Testis (tissue), 3 donors: ENCODE data around the gene SIPA1L3. TPM values are rescaled to one million over a fixed set of nuclear protein-coding genes. Genes with fewer than 3 reads are reported as not detected.

Experiments used
- DNase-seq: peaks from one replicate; pipeline ENCODE4 v3.0.0-alpha.2; 2019
- H3K27ac ChIP-seq, 2 donors: fragments of 200-600 bp; sonication (generic); one replicate each; pipeline ENCODE4 v1.5.1; 2019
- H3K27me3 ChIP-seq: fragments of 200-600 bp; sonication (generic); one replicate; pipeline ENCODE4 v1.5.1; 2019
- H3K36me3 ChIP-seq: fragments of 200-600 bp; sonication (generic); one replicate; pipeline ENCODE4 v1.5.1; 2017; ENCODE audit warnings: low read depth; ENCODE audit errors: missing control alignments
- H3K4me1 ChIP-seq: fragments of 200-600 bp; sonication (generic); one replicate; pipeline ENCODE4 v1.5.1; 2019
- H3K4me3 ChIP-seq, 2 donors: fragments of 200-600 bp; sonication (generic); one replicate each; pipeline ENCODE4 v1.5.1; 2017 to 2019
- H3K9me3 ChIP-seq: fragments of 200-600 bp; sonication (generic); one replicate; pipeline ENCODE4 v1.5.1; 2017
- POLR2A ChIP-seq: fragments of 450-650 bp; IDR thresholded peaks from one replicate; pipeline ENCODE4 v1.6.1; 2017; ENCODE audit warnings: antibody characterized with exemption, mild to moderate bottlenecking, moderate library complexity
- WGBS, 2 donors: methylation state at CpG; one replicate each; pipeline ENCODE4 v1.1.5; 2018; 5-methylcytosine and 5-hydroxymethylcytosine counted together
- intact Hi-C: fragments of 100-400 bp; cut with DNase I; formaldehyde crosslinking; loops from one replicate; pipeline ENCODE4 v1.15.1; 2023; ENCODE audit warnings: low total_unique reads
- polyA plus RNA-seq: library from polyadenylated mRNA; stranded (reverse); fragments of 350-450 nt; fragmentation: Illumina TruSeq; extraction: RNeasy Lipid Tissue Mini Kit (QIAGEN cat#74804); gene quantifications from one replicate; pipeline ENCODE4 v1.2.3, GENCODE V29; 2014; ENCODE audit warnings: low read depth, low replicate concordance; ENCODE audit not compliant: insufficient read depth
- total RNA-seq, 2 donors: library from RNA; depleted of rRNA; stranded (reverse); fragments of >200 nt; gene quantifications; one replicate each; pipeline ENCODE4 v1.2.3, GENCODE V29; 2016
- TF ChIP-seq, protein P1 (sequence below), 3 experiments: fragments of 450-650 bp in 2 of 3; fragments of 200-600 bp in 1 of 3; sonication (generic) in 1 of 3; IDR thresholded peaks; one replicate each; pipeline ENCODE4 v1.5.1; 2016 to 2019; ENCODE audit warnings: antibody characterized with exemption in 3 of 3, mild to moderate bottlenecking in 2 of 3, moderate library complexity in 1 of 3

The SIPA1L3 gene
- total and polyA plus RNA-seq, 3 donors from 2014 or later, result 21.1 to 47.6 (median 43.7) TPM

- Histone ChIP-seq H3K9me3 (no peaks in the 10 kb centered on the region), H3K27ac (no peak overlapping the region), H3K4me1 (no peaks in the 10 kb centered on the region), H3K27me3 (no peaks in the 10 kb centered on the region), H3K36me3 (no peaks in the 10 kb centered on the region), H3K4me3 (no peak overlapping the region)
- no peak for DNase-seq
- intact Hi-C loops, result no loop called here
- WGBS, 2 donors, result 77 to 85% methylated on average over 6 of the region's 6 CpGs
- no peak for TF ChIP-seq POLR2A
- TF ChIP-seq, protein P1, sequence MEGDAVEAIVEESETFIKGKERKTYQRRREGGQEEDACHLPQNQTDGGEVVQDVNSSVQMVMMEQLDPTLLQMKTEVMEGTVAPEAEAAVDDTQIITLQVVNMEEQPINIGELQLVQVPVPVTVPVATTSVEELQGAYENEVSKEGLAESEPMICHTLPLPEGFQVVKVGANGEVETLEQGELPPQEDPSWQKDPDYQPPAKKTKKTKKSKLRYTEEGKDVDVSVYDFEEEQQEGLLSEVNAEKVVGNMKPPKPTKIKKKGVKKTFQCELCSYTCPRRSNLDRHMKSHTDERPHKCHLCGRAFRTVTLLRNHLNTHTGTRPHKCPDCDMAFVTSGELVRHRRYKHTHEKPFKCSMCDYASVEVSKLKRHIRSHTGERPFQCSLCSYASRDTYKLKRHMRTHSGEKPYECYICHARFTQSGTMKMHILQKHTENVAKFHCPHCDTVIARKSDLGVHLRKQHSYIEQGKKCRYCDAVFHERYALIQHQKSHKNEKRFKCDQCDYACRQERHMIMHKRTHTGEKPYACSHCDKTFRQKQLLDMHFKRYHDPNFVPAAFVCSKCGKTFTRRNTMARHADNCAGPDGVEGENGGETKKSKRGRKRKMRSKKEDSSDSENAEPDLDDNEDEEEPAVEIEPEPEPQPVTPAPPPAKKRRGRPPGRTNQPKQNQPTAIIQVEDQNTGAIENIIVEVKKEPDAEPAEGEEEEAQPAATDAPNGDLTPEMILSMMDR (IDR thresholded peaks at IDR 0.05), result no peak
Measured at GRCh38 chr19:37948362-37948761, 41.4 kb downstream of the SIPA1L3 start.

- H3K36me3 ChIP-seq, result no peaks in the 10 kb centered on the region
- no peaks in the 10 kb centered on the region for H3K9me3 ChIP-seq
- no peak overlapping the region for H3K27ac ChIP-seq
- H3K4me1 ChIP-seq, result no peaks in the 10 kb centered on the region
- TF ChIP-seq POLR2A, result no peak
- TF ChIP-seq, protein P1 (IDR thresholded peaks at IDR 0.05), result no peak
- no peaks in the 10 kb centered on the region for H3K27me3 ChIP-seq
- WGBS, 2 donors, result 90% methylated on average over 25 of the region's 25 CpGs
- H3K4me3 ChIP-seq, result no peak overlapping the region
- no peak for DNase-seq
- intact Hi-C loops, result no loop called here
Measured at GRCh38 chr19:37950471-37951175, 43.6 kb downstream of the SIPA1L3 start.

DNA sequence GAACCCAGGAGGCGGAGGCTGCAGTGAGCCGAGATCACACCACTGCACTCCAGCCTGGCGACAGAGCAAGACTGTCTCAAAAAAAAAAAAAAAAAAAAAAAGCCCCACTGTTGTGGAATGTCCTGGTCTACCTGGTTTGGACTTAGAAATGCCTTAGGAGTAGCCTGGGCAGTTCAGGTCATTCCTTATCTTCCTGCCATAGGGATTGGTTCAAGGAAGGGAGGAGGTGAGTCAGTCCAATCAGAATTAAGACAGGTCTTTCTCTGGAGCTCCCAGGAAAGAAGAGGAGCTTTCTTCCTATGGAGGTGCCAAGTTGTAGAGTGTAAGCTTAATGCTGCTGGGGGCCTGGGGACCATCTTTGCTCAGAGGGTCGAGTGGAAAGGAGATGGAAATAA lies 44.8 kb downstream of the SIPA1L3 start:
- Histone ChIP-seq H3K4me1 (no peaks in the 10 kb centered on the region), H3K36me3 (no peaks in the 10 kb centered on the region), H3K4me3 (no peak overlapping the region), H3K27ac (no peak overlapping the region), H3K27me3 (no peaks in the 10 kb centered on the region), H3K9me3 (no peaks in the 10 kb centered on the region)
- DNase-seq, result no peak
- 79 to 85% methylated on average over 4 of the region's 4 CpGs for WGBS, 2 donors
- intact Hi-C loops, result no loop called here
- TF ChIP-seq, protein P1 (IDR thresholded peaks at IDR 0.05), result no peak
- no peak for TF ChIP-seq POLR2A

DNA sequence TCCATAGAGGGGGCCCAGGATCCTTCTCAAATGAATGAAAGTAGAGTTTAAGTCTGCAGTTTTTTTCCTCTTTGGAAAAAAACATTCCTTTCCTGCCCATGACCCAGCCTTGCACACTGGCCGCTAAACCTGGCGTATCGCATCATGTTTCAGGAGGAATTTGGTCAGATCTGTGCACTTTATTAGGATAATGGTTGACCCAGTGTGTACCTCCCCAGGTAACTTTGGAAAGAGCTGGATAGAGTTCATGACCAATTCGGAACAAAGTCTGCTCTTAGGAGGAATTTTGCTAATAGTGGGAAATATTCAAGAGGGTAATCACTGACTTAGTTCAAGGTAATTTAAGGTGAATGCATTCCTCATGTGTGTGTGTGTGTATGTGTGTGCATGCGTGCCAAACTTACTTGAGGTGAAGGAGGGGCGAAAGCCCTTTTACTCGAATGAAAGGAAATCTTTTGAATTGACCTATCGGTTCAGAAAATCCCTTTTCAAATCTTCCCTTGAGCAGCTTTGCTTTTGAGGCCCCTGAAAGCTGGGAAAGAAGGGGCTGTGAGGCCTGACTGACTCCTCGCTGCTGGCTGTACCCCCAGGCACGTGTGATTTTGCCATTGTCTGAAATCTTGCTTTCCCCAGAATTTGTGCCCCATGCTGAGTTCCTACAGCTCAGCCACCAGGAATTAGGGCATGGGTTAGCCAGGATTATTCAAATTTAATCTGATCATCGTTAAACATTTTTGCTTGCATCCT lies 46.3 kb downstream of the SIPA1L3 start:
- Histone ChIP-seq H3K4me1 (no peaks in the 10 kb centered on the region), H3K36me3 (no peaks in the 10 kb centered on the region), H3K9me3 (no peaks in the 10 kb centered on the region), H3K4me3 (no peak overlapping the region), H3K27ac (no peak overlapping the region), H3K27me3 (no peaks in the 10 kb centered on the region)
- intact Hi-C loops, result no loop called here
- TF ChIP-seq, protein P1 (IDR thresholded peaks at IDR 0.05), result no peak
- TF ChIP-seq POLR2A, result no peak
- DNase-seq, result no peak
- 83 to 86% methylated on average over 11 of the region's 11 CpGs for WGBS, 2 donors
